Keratinocyte (primary cell): ENCODE data around the gene TSTD2. TPM values are rescaled to one million over a fixed set of nuclear protein-coding genes. Genes with fewer than 3 reads are reported as not detected.
A peak's percentile ranks its signal among the peaks of the same experiment; 100 is the strongest.

Experiments used
- DNase-seq: peaks from one replicate; pipeline ENCODE4 v3.0.0-alpha.2; 2011; ENCODE audit warnings: low read depth, missing footprints, low spot score
- FAIRE-seq: peaks from 2 replicates; lab custom pipeline; 2011; peaks lifted over from hg19 to GRCh38; lab: Jason Lieb, UNC
- H2AFZ ChIP-seq: 2 replicates; pipeline ENCODE4 v1.6.0; 2012; ENCODE audit warnings: low read length, control low read depth, inconsistent platforms; ENCODE audit not compliant: control insufficient read depth
- H3K27ac ChIP-seq: 2 replicates; pipeline ENCODE4 v1.5.1; 2011; ENCODE audit warnings: low read length; ENCODE audit not compliant: control insufficient read depth, insufficient read depth
- H3K27me3 ChIP-seq: 3 replicates; pipeline ENCODE4 v1.6.0; 2011; ENCODE audit warnings: low read length; ENCODE audit not compliant: control insufficient read depth, insufficient read depth; ENCODE audit errors: extremely low read depth
- H3K36me3 ChIP-seq, 2 experiments: 2 replicates in 1 of 2; 3 replicates in 1 of 2; pipeline ENCODE4 v1.5.1; 2011; ENCODE audit warnings: low read length in 2 of 2, mild to moderate bottlenecking in 1 of 2; ENCODE audit not compliant: control insufficient read depth in 2 of 2, insufficient read depth in 2 of 2; ENCODE audit errors: extremely low read depth in 1 of 2
- H3K4me1 ChIP-seq: 3 replicates; pipeline ENCODE4 v1.5.1; 2011; ENCODE audit warnings: low read length; ENCODE audit not compliant: control insufficient read depth, insufficient read depth; ENCODE audit errors: extremely low read depth
- H3K4me2 ChIP-seq: 3 replicates; pipeline ENCODE4 v1.6.0; 2011; ENCODE audit warnings: low read depth, low read length; ENCODE audit not compliant: control insufficient read depth, insufficient read depth; ENCODE audit errors: extremely low read depth
- H3K4me3 ChIP-seq, 3 experiments: fragments of 200-600 bp in 1 of 3; sonication (generic) in 1 of 3; 2 replicates in 2 of 3; 3 replicates in 1 of 3; pipeline ENCODE4 v1.5.1; 2011 to 2016; ENCODE audit warnings: low read length in 3 of 3, mild to moderate bottlenecking in 3 of 3, control low read depth in 2 of 3, inconsistent platforms in 1 of 3, low read depth in 1 of 3, mixed read lengths in 1 of 3, mixed run types in 1 of 3, moderate library complexity in 1 of 3; ENCODE audit not compliant: control insufficient read depth in 2 of 3, insufficient read depth in 2 of 3; ENCODE audit errors: extremely low read depth in 1 of 3
- H3K79me2 ChIP-seq: 2 replicates; pipeline ENCODE4 v1.6.0; 2012; ENCODE audit warnings: low read length; ENCODE audit not compliant: control insufficient read depth, insufficient read depth
- H3K9ac ChIP-seq: 3 replicates; pipeline ENCODE4 v1.6.0; 2011; ENCODE audit warnings: low read length; ENCODE audit not compliant: control insufficient read depth, insufficient read depth; ENCODE audit errors: extremely low read depth
- H3K9me1 ChIP-seq: 3 replicates; pipeline ENCODE4 v1.6.0; 2011; ENCODE audit warnings: low read length; ENCODE audit not compliant: control insufficient read depth, insufficient read depth; ENCODE audit errors: extremely low read depth
- H3K9me3 ChIP-seq: 2 replicates; pipeline ENCODE4 v1.5.1; 2012; ENCODE audit warnings: low read depth, low read length; ENCODE audit not compliant: control insufficient read depth
- H4K20me1 ChIP-seq: 3 replicates; pipeline ENCODE4 v1.6.0; 2011; ENCODE audit warnings: low read length; ENCODE audit not compliant: control insufficient read depth, insufficient read depth; ENCODE audit errors: extremely low read depth
- CTCF ChIP-seq, 3 experiments: IDR thresholded peaks in 1 of 3; conservative IDR thresholded peaks in 1 of 3; optimal IDR thresholded peaks in 1 of 3; 2 replicates in 2 of 3; 3 replicates in 1 of 3; pipeline versions ENCODE3 to v1.5.1; 2011; ENCODE audit warnings: low read length in 3 of 3, mild to moderate bottlenecking in 3 of 3, moderate library complexity in 2 of 3, control low read depth in 1 of 3, inconsistent platforms in 1 of 3; ENCODE audit not compliant: insufficient read depth in 2 of 3; ENCODE audit errors: extremely low read depth in 1 of 3
- EZH2 ChIP-seq: IDR thresholded peaks from one replicate; pipeline ENCODE4 v1.6.1; 2012; ENCODE audit warnings: inconsistent platforms, mild to moderate bottlenecking, low read length, moderate library complexity
- dilution Hi-C: fragments of 300-500 bp; cut with MboI; formaldehyde crosslinking; loops from one replicate; pipeline ENCODE4 v1.7.0; 2020; ENCODE audit warnings: low sequenced_read_pairs; ENCODE audit not compliant: extremely low pct_ligation_motif_present
- polyA plus RNA-seq, 5 experiments: library from polyadenylated mRNA; depleted of rRNA in 3 of 5; stranded (reverse) in 3 of 5; stranded (forward) in 1 of 5; unstranded in 1 of 5; fragments of >200 nt; gene quantifications; 1 replicate in 1 of 5; 2 replicates in 3 of 5; 3 replicates in 1 of 5; pipeline versions ENCODE4 v1.2.1 to v1.2.3, GENCODE V29; 2011 to 2012; ENCODE audit warnings: missing spikeins in 2 of 5, low read depth in 1 of 5, low replicate concordance in 1 of 5

The TSTD2 gene
- polyA plus RNA-seq, 1 donor (not counting 4 experiments of a cell fraction or from before 2014, with no cell fraction given): 17.2 TPM

GRCh38 chr9:97636903-97637302, 3.7 kb upstream of the TSTD2 start:
- Histone ChIP-seq H4K20me1 (peaks cover 3% of the 10 kb centered on the region), H3K4me3 (no peak overlapping the region), H3K27ac (no peak overlapping the region), H3K4me1 (peaks cover 21% of the 10 kb centered on the region), H3K9ac (no peak overlapping the region), H3K79me2 (peaks cover 76% of the 10 kb centered on the region), H2AFZ (no peak overlapping the region), H3K36me3 (peaks cover 3 to 10% of the 10 kb centered on the region in 2 experiments), H3K9me1 (peaks cover 4% of the 10 kb centered on the region), H3K4me2 (peak overlapping the region; percentile 1), H3K27me3 (no peaks in the 10 kb centered on the region), H3K9me3 (no peaks in the 10 kb centered on the region)
- DNase-seq (no peak), FAIRE-seq (no peak)
- no peak for TF ChIP-seq CTCF (optimal IDR thresholded peaks at IDR 0.05 in 1 of 3, IDR thresholded peaks at IDR 0.05 in 1 of 3, conservative IDR thresholded peaks at IDR 0.05 in 1 of 3; ENCODE audit: extremely low read depth in 1 of 3, insufficient read depth in 2 of 3, low read length in 3 of 3)
- dilution Hi-C loops: no loop called here

GRCh38 chr9:97635026-97635425, 1.9 kb upstream of the TSTD2 start:
- H2AFZ ChIP-seq: no peak overlapping the region
- dilution Hi-C loops: no loop called here
- H3K4me2 ChIP-seq: peak overlapping the region; percentile 88
- peak overlapping the region; percentile 100 for H3K9ac ChIP-seq
- peaks cover 78% of the 10 kb centered on the region for H3K79me2 ChIP-seq
- H3K9me1 ChIP-seq: peaks cover 4% of the 10 kb centered on the region
- peaks cover 25% of the 10 kb centered on the region for H3K4me1 ChIP-seq
- no peaks in the 10 kb centered on the region for H3K9me3 ChIP-seq
- H3K36me3 ChIP-seq: peaks cover 1 to 5% of the 10 kb centered on the region in 2 experiments
- peaks cover 3% of the 10 kb centered on the region for H4K20me1 ChIP-seq
- H3K4me3 ChIP-seq: peak overlapping the region; percentile 87 to 99 (median 98)
- no peaks in the 10 kb centered on the region for H3K27me3 ChIP-seq
- DNase-seq (no peak), FAIRE-seq (no peak)
- TF ChIP-seq CTCF (optimal IDR thresholded peaks at IDR 0.05 in 1 of 3, IDR thresholded peaks at IDR 0.05 in 1 of 3, conservative IDR thresholded peaks at IDR 0.05 in 1 of 3; ENCODE audit: extremely low read depth in 1 of 3, insufficient read depth in 2 of 3, low read length in 3 of 3): no peak
- no peak for TF ChIP-seq EZH2
- H3K27ac ChIP-seq: no peak overlapping the region
